GM21381 (cell line): ENCODE results near the gene MRPS7.

Experiments
- ATAC-seq: cut with Tn5 transposase; IDR thresholded peaks from one replicate; pipeline ENCODE4 v1.9.1; 2021; ENCODE audit warnings: mild to moderate bottlenecking, moderate library complexity; ENCODE audit not compliant: unreplicated experiment

Gene MRPS7

DNA sequence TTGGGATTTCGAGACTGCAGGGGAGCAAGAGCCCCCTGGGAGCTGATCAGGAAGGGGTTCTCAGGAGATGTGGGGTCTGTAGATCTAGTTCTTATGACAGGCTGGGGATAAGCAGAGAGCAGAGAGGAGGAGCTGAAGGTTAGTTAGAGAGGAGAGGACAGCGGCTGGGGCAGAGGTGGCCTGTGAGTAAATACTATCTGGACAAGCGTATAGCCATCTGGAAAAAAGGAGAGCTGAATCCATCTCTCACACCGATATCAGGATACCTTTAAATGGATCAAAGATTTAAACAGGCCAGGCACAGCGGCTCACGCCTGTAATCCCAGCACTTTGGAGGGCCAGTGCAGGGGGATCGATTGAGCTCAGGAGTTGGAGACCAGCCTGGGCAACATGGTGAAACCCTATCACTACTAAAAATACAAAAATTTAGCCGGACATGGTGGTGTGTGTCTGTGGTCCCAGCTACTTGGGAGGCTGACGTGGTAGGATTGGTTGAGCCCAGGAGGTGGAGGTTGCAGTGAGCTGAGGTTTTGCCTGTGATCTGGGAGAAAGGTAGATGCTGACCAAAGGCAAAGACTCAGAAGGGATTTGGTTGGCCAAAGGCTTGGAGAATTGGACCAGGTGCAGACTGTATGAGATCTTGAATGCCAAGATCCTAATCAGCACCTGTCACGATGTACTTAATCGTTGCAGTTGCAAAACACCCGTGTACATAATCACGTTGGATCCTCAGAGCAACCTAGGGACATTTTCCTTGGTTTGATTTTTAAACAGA, 46.5 kb downstream of the MRPS7 start:
- no peak for ATAC-seq

DNA sequence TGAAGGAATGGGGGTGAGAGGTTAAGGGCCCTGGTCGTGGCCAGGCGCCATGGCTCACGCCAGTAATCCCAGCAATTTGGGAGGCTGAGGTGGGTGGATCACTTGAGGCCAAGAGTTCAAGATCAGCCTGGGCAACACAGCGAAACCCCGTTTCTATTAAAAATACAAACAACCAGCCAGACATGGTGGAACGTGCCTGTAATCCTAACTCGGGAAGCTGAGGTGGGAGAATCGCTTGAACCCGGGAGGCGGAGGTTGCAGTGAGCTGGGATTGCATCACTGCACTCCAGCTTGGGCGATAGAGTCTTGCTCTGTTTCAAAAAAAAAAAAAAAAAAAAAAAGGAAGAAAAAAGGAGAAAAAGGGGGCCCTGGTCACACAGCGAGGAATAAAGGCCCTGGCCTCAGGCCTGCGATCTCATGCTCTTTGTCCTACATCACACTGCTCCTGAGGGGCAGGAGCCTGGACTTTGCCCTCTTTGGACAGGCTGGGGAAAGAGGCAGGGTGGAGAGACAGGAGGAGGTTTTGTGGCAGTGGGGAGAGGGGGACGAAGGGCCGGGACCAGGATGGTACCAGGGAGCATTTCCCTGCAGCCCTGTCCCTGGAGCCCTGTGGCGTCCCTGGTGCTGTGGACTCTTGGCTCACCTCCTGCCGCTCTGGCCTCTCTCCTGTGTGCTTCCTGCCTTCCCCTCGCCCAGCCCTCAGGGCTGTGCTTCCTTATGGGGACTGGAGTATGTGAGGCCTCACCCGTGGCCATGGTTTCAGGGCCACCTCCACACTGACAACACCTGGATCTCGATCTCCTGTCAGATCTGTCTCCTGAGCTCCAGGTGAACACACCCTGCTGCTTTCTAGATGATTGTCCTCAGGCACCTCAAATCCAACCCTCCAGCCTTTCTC, 47.3 kb downstream of the MRPS7 start:
- no peak for ATAC-seq

DNA sequence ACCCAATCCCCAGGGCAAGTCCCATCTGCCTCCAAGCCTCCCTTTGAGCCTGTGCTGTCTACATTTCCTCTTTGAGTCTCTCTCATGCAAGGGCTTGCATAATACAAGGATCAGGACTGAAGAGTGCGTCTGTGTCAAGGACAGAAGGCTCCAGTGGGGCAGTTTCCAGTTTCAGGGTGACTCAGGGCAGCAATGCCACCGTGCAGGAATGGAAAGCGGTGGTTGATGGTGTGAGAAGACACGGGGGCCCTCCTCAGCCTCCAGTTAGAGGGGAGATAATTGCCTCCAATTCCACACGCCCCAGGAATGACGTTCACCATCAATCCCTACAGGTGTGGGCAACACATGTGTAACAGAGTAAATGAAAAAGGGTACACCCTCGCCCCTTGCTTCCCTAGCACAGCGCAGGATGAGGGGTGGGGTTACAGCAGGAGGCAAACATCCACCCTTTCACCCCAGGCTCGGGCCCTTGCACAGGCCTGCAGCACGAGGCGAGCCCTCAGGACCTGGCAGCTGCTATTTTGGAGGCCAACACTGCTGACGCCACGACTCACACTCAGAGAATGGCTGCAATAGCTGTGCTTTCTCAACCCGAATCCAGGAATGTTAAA, 52.4 kb downstream of the MRPS7 start:
- no peak for ATAC-seq

DNA sequence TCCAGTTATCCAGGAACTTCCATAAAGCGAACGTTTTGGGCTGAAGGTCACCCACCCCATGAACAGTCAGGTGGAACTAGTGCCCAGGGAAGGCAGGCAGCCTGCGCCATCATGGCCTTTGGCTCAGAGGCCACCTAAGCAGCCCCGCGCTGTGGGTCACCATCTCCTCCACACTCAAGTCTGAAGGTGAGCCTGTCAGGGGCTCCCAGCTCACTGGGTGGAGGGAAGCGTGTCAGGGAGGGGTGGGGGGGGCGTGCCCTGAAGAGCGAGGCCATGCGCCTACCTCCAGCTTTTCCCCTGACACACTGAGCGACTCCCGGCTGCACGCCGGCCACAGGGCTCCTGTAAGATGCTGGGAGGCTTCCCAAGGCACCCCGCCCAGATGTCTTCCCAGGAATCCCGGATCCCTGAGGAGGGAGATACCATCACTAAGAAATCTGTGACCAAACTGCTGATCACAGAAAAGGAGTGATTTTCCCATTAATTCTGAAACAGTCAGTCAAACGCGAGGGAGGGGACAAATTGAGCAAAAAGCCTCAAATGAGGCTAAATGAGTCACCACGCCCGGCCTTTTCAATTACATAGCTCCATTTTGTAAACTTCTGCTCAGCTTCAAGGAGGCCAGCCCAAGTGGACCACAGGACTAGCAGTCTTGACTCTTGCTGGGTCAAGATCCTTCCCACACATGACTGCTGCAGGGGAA, 54.0 kb downstream of the MRPS7 start:
- ATAC-seq, result no peak
